ENCODE measurements around the gene RPS21. TPM values are rescaled to one million over a fixed set of nuclear protein-coding genes. Genes with fewer than 3 reads are reported as not detected.

Gene RPS21
- polyA plus RNA-seq, 12 donors: 692 to 1,144 (median 1,032) TPM; not detected in 1

GRCh38 chr20:62393335-62393665 lies 6.4 kb downstream of the RPS21 start:
- no peak for DNase-seq

- no peak for DNase-seq
Observed at GRCh38 chr20:62393830-62394229, 6.9 kb downstream of the RPS21 start.

- DNase-seq: no peak
Observed at GRCh38 chr20:62394248-62395245, 7.6 kb downstream of the RPS21 start.

GRCh38 chr20:62395311-62396242 lies 8.7 kb downstream of the RPS21 start:
- DNase-seq: no peak

GRCh38 chr20:62396367-62397239 lies 9.7 kb downstream of the RPS21 start:
- DNase-seq: no peak

- no peak for DNase-seq
Observed at GRCh38 chr20:62398120-62398821, 11.4 kb downstream of the RPS21 start.

- DNase-seq: no peak
Observed at GRCh38 chr20:62400021-62400420, 13.1 kb downstream of the RPS21 start.

GRCh38 chr20:62400541-62400940 lies 13.6 kb downstream of the RPS21 start:
- no peak for DNase-seq

- no peak for DNase-seq
Observed at GRCh38 chr20:62401331-62401779, 14.5 kb downstream of the RPS21 start.

GRCh38 chr20:62402456-62403150 lies 15.7 kb downstream of the RPS21 start:
- no peak for DNase-seq

- no peak for DNase-seq
Observed at GRCh38 chr20:62403331-62403730, 16.4 kb downstream of the RPS21 start.

- no peak for DNase-seq
Observed at GRCh38 chr20:62404112-62404665, 17.3 kb downstream of the RPS21 start.

GRCh38 chr20:62404761-62405107 lies 17.8 kb downstream of the RPS21 start:
- DNase-seq: no peak

- no peak for DNase-seq
Observed at GRCh38 chr20:62405108-62405980, 18.4 kb downstream of the RPS21 start.

GRCh38 chr20:62405981-62406513 lies 19.1 kb downstream of the RPS21 start:
- DNase-seq: no peak

- no peak for DNase-seq
Observed at GRCh38 chr20:62406635-62407176, 19.8 kb downstream of the RPS21 start.

- peak; percentile 93 for DNase-seq
Observed at GRCh38 chr20:62407221-62407992, 20.5 kb downstream of the RPS21 start, which contains the start of gene CABLES2. Gene CABLES2 (minus strand): TSS chr20:62407285. CDS start chr20:62407276, 9 bp downstream.

Measured in muscle of arm (tissue), 12 donors.